Ovary (tissue), 9 donors: ENCODE results near the gene CRTC3. TPM values are rescaled to one million over a fixed set of nuclear protein-coding genes. Genes with fewer than 3 reads are reported as not detected.

Source experiments
- DNase-seq, 5 donors: peaks; one replicate each; pipeline ENCODE4 v3.0.0-alpha.2; 2019 to 2020
- H3K27ac ChIP-seq, 2 donors: fragments of 200-600 bp; one replicate each; pipeline versions ENCODE4 v1.5.1 to v1.8.0; 2019 to 2022
- H3K27me3 ChIP-seq: fragments of 200-600 bp; one replicate; pipeline ENCODE4 v1.8.0; 2022
- H3K36me3 ChIP-seq: fragments of 200-600 bp; sonication (generic); one replicate; pipeline ENCODE4 v1.5.1; 2019
- H3K4me1 ChIP-seq: one replicate; pipeline ENCODE4 v1.8.1; 2013; ENCODE audit warnings: mild to moderate bottlenecking, moderate library complexity; ENCODE audit not compliant: insufficient read depth
- H3K4me3 ChIP-seq: fragments of 200-600 bp; sonication (generic); one replicate; pipeline ENCODE4 v1.5.1; 2017
- H3K9me3 ChIP-seq, 2 donors: fragments of 200-600 bp in 1 of 2; sonication (generic) in 1 of 2; one replicate each; pipeline versions ENCODE4 v1.5.1 to v1.8.1; 2013 to 2019; ENCODE audit warnings: mild to moderate bottlenecking in 1 of 2, moderate library complexity in 1 of 2
- EP300 ChIP-seq: sonication (generic); formaldehyde crosslinking; IDR thresholded peaks from one replicate; pipeline ENCODE4 v1.6.1; 2017; ENCODE audit warnings: antibody characterized with exemption
- POLR2A ChIP-seq: fragments of 450-650 bp; IDR thresholded peaks from one replicate; pipeline ENCODE4 v1.6.1; 2017; ENCODE audit warnings: antibody characterized with exemption, mild to moderate bottlenecking, moderate library complexity
- whole genome bisulfite sequencing, 3 donors: extraction: QIAGEN DNeasy Blood & Tissue Kit in 1 of 3; methylation state at CpG; one replicate each; pipeline versions ENCODE4 v1.1.5 to v1.1.7; 2013 to 2017; 5-methylcytosine and 5-hydroxymethylcytosine counted together
- intact Hi-C, 4 donors: fragments of 100-400 bp; cut with DNase I; formaldehyde crosslinking; loops; one replicate each; pipeline versions ENCODE4 v1.11.0 to v1.15.1; 2022 to 2023
- polyA plus RNA-seq, 2 donors: library from polyadenylated mRNA; stranded (reverse); fragments of 200-250 nt in 1 of 2; fragments of 350-450 nt in 1 of 2; fragmentation: Illumina TruSeq in 1 of 2; extraction: RNeasy Lipid Tissue Mini Kit (QIAGEN cat#74804) in 1 of 2; gene quantifications; one replicate each; pipeline ENCODE4 v1.2.3, GENCODE V29; 2013 to 2014
- total RNA-seq, 7 donors: library from RNA; depleted of rRNA in 2 of 7; stranded (reverse); fragments of >200 nt in 2 of 7; fragmentation: NEBNext Ultra II Directional in 3 of 7; extraction: Animal tissue kit (Norgen Biotek cat#: 25700) in 3 of 7; gene quantifications; one replicate each; pipeline versions ENCODE4 v1.1.0 to v1.2.4, GENCODE V29; 2016 to 2023
- TF ChIP-seq, protein P1 (sequence below), 3 donors: fragments of 450-650 bp in 2 of 3; fragments of 200-600 bp in 1 of 3; IDR thresholded peaks; one replicate each; pipeline versions ENCODE4 v1.5.1 to v1.8.0; 2016 to 2022; ENCODE audit warnings: antibody characterized with exemption in 3 of 3, mild to moderate bottlenecking in 1 of 3
- donor health status: DM: no; HTN: no; CAD: no; lungs with moderate emphysema.
- donor health status: DM: no; HTN: no; CAD: no.
- donor health status: Bipolar disorder and iron deficiency.
- donor health status: DM: yes; HTN: yes; CAD: no.
- donor health status: DM: no; HTN: no; CAD: no.
- donor health status: DM: yes; HTN: yes; CAD: no.

The CRTC3 gene
- total and polyA plus RNA-seq, 9 donors: 36.9 to 106 (median 85.4) TPM

DNA sequence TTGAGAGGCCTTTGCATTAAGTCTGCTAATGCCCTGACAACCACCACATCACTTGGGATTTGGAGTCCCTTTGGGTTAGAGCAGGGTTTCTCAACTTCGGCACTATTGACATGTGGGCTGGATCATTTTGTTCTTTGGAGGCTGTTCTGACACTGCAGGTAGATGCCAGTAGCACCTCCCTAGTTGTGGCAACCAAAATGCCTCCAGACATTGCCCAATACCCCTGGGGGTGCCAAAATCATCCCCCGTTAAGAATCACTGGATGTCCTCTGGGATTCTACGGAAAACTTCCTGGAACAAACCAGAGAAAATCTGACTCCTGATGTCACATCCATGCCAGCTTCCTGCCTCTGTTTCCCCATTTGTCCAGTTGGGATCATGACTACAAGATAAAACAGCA is 150.2 kb downstream of the CRTC3 start:
- TF ChIP-seq EP300 (no peak), POLR2A (no peak)
- TF ChIP-seq, protein P1, sequence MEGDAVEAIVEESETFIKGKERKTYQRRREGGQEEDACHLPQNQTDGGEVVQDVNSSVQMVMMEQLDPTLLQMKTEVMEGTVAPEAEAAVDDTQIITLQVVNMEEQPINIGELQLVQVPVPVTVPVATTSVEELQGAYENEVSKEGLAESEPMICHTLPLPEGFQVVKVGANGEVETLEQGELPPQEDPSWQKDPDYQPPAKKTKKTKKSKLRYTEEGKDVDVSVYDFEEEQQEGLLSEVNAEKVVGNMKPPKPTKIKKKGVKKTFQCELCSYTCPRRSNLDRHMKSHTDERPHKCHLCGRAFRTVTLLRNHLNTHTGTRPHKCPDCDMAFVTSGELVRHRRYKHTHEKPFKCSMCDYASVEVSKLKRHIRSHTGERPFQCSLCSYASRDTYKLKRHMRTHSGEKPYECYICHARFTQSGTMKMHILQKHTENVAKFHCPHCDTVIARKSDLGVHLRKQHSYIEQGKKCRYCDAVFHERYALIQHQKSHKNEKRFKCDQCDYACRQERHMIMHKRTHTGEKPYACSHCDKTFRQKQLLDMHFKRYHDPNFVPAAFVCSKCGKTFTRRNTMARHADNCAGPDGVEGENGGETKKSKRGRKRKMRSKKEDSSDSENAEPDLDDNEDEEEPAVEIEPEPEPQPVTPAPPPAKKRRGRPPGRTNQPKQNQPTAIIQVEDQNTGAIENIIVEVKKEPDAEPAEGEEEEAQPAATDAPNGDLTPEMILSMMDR (IDR thresholded peaks at IDR 0.05): no peak
- Histone ChIP-seq H3K36me3 (no peaks in the 10 kb centered on the region), H3K4me3 (no peak overlapping the region), H3K9me3 (no peaks in the 10 kb centered on the region), H3K4me1 (peaks cover 2% of the 10 kb centered on the region), H3K27ac (no peak overlapping the region), H3K27me3 (no peaks in the 10 kb centered on the region)
- DNase-seq: no peak
- WGBS, 3 donors: 69 to 90% (median 84%) methylated on average over 3 of the region's 3 CpGs
- intact Hi-C loops: no loop called here

DNA sequence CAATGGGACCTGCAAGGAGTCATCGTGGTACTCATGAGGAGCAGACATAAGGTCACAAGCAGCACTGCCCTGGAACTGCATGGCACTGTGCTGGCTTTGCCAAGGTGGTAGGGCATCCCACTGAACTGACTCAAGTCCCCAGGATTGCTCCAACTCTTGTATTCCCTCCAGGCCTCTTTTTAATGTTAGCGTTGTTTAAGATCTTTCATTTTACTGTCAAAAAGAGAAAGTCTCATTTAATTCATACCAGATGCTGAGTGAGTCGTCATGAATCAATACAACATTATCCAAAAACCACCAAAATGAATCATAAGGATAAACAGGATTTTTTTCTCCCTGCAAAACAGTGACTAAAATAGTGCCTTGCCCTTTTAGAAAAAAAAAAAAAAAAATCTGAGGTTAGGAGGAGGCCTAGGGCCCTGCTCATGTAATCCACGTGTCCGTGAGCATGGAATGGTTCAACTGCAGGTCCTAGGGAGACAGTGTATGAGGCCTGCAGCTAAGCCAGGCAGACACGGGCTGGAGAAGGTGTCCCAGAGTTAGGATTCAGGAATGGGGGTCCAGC is 150.7 kb downstream of the CRTC3 start:
- peaks cover 2% of the 10 kb centered on the region for H3K4me1 ChIP-seq
- 18 to 28% (median 23%) methylated on average over 6 of the region's 6 CpGs for WGBS, 3 donors
- no peaks in the 10 kb centered on the region for H3K27me3 ChIP-seq
- TF ChIP-seq POLR2A (no peak), EP300 (no peak)
- TF ChIP-seq, protein P1 (IDR thresholded peaks at IDR 0.05): no peak
- H3K9me3 ChIP-seq: no peaks in the 10 kb centered on the region
- DNase-seq: no peak
- intact Hi-C loops: no loop called here
- no peaks in the 10 kb centered on the region for H3K36me3 ChIP-seq
- no peak overlapping the region for H3K27ac ChIP-seq
- no peak overlapping the region for H3K4me3 ChIP-seq

DNA sequence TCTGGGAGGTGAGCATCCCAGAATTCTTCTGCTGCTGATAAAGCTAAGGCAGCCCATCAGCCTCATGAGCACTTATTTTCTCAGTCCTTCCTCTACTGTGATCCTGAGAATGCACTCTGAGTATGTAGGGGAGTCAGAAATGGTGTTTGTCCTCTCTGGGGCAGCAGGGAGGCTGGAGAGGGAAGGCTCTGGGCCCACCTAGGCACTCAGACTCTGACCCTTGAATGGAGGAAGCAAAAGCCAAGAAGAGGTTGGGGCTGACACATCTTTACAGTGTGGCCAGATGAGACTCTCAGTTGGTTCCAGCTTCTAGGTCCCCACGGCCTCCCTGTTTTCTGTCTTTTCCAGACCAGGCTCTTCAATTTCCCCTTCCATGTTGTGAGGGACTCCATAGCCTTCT is 151.3 kb downstream of the CRTC3 start:
- Histone ChIP-seq H3K36me3 (no peaks in the 10 kb centered on the region), H3K27ac (no peak overlapping the region), H3K27me3 (no peaks in the 10 kb centered on the region), H3K4me1 (peaks cover 2% of the 10 kb centered on the region), H3K4me3 (no peak overlapping the region), H3K9me3 (no peaks in the 10 kb centered on the region)
- 86 to 100% (median 97%) methylated on average over 1 of the region's 1 CpG for WGBS, 3 donors
- TF ChIP-seq, protein P1 (IDR thresholded peaks at IDR 0.05): no peak
- TF ChIP-seq POLR2A (no peak), EP300 (no peak)
- no peak for DNase-seq
- intact Hi-C loops: loop anchor here in 1 of 4 donors (1.0 kb wide), 1 partner anchor 18 kb away; no protein-coding TSS in a partner anchor

DNA sequence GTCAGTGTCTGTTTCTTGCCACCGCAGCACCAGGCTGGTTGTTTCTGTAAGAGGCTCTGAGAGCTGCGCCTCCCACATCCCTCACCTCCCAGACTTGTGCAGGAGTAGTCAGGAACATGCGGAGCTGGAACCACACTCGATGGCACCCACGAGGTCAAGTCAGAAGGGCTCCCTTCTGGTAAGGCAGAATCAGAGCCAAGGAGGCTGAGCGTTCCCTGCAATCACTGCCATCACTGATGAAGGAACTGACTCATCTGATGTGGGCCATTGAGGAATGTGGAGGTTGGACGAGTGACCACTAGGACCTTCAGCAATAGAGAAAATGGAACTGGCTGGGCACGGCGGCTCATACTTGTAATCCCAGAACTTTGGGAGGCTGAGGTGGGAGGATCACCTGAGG is 151.8 kb downstream of the CRTC3 start:
- WGBS, 3 donors: 76 to 81% (median 79%) methylated on average over 9 of the region's 9 CpGs
- no peaks in the 10 kb centered on the region for H3K27me3 ChIP-seq
- TF ChIP-seq POLR2A: no peak
- TF ChIP-seq, protein P1 (IDR thresholded peaks at IDR 0.05): no peak
- TF ChIP-seq EP300: no peak
- DNase-seq: no peak
- intact Hi-C loops: loop anchor here in 1 of 4 donors (1.0 kb wide), 1 partner anchor 18 kb away; no protein-coding TSS in a partner anchor
- H3K4me3 ChIP-seq: no peak overlapping the region
- no peaks in the 10 kb centered on the region for H3K9me3 ChIP-seq
- no peak overlapping the region for H3K27ac ChIP-seq
- H3K4me1 ChIP-seq: peaks cover 2% of the 10 kb centered on the region
- no peaks in the 10 kb centered on the region for H3K36me3 ChIP-seq
